Activated naive CD4-positive, alpha-beta T cell treated with anti-CD3 and anti-CD28 coated beads, Interleukin-2, amount 10 ng/mL, durations not matched to agents 7 days and 5 days (primary cell): Measurements from ENCODE around the gene MYBBP1A.

Experiments used
- CTCF ChIA-PET: fragments of 350-600 bp; sonication (Branson Sonifier 250); formaldehyde crosslinking; loops from one replicate; lab custom pipeline; 2021; ENCODE audit warnings: antibody characterized with exemption; lab: Charles Lee
- DNase-seq: peaks from one replicate; pipeline ENCODE4 v3.0.0-alpha.2; 2020
- H3K27ac Mint-ChIP-seq: one replicate; pipeline ENCODE4 v1.8.0; 2021; ENCODE audit warnings: mild to moderate bottlenecking, moderate library complexity, mixed read lengths
- H3K27me3 Mint-ChIP-seq: one replicate; pipeline ENCODE4 v1.8.0; 2021; ENCODE audit warnings: mild to moderate bottlenecking, mixed read lengths
- H3K36me3 Mint-ChIP-seq: one replicate; pipeline ENCODE4 v1.8.0; 2021; ENCODE audit warnings: mixed read lengths
- H3K4me1 Mint-ChIP-seq: one replicate; pipeline ENCODE4 v1.8.0; 2021; ENCODE audit warnings: mixed read lengths
- H3K4me3 Mint-ChIP-seq: one replicate; pipeline ENCODE4 v1.8.0; 2021; ENCODE audit warnings: mild to moderate bottlenecking, moderate library complexity, mixed read lengths
- H3K9me3 Mint-ChIP-seq: one replicate; pipeline ENCODE4 v1.8.0; 2021; ENCODE audit warnings: mixed read lengths

The MYBBP1A gene

DNA sequence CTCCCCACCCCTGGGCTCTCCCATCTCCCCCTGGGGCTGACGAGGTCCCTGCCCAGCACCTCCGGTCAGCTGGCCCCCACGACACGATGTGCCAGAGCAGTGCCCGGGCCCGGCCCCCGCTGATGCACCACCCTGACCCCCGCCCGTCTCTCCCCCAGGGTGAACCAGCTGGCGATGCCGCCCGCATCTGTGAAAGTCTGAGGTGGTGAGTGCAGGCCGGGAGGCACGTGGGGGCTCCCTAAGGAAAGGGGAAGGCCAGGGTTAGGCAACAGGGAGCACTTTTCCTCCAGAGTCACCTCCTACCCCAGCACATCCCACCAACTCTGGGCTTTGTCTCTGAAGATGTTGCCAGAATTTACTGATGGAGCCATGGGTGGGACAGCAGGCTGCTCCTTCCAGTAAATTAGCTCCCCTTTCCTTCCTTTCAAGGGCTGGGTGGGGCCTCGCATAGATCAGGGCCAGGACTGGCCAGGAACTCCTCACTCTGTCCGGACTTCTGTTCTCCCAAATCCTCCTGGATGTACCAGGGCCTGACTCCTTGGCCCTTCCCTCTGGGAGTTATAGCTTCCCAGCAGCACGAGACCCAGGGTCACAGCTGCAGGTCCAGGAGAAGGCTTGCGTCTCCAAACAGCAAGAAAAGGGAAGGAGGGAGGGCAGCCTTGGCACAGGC, 18.3 kb downstream of the MYBBP1A start:
- Mint-ChIP-seq H3K36me3 (peaks cover 3% of the 10 kb centered on the region), H3K27me3 (peaks cover 21% of the 10 kb centered on the region), H3K9me3 (no peaks in the 10 kb centered on the region), H3K4me3 (no peak overlapping the region), H3K27ac (peak overlapping the region; percentile 52), H3K4me1 (no peaks in the 10 kb centered on the region)
- CTCF ChIA-PET: interaction anchor here (0.6 to 1.4 kb wide), 2 partner anchors 30 to 106 kb away, joined by 3 read pairs; no protein-coding TSS in a partner anchor
- no peak for DNase-seq

GRCh38 chr17:4536259-4536741, 18.9 kb downstream of the MYBBP1A start:
- CTCF ChIA-PET: interaction anchor here (0.6 kb wide), 1 partner anchor 106 kb away, joined by 3 read pairs; no protein-coding TSS in a partner anchor
- no peak for DNase-seq
- H3K27me3 Mint-ChIP-seq: peaks cover 23% of the 10 kb centered on the region
- peaks cover under 1% of the 10 kb centered on the region for H3K36me3 Mint-ChIP-seq
- H3K4me1 Mint-ChIP-seq: no peaks in the 10 kb centered on the region
- H3K4me3 Mint-ChIP-seq: no peak overlapping the region
- H3K27ac Mint-ChIP-seq: no peak overlapping the region
- H3K9me3 Mint-ChIP-seq: no peaks in the 10 kb centered on the region

DNA sequence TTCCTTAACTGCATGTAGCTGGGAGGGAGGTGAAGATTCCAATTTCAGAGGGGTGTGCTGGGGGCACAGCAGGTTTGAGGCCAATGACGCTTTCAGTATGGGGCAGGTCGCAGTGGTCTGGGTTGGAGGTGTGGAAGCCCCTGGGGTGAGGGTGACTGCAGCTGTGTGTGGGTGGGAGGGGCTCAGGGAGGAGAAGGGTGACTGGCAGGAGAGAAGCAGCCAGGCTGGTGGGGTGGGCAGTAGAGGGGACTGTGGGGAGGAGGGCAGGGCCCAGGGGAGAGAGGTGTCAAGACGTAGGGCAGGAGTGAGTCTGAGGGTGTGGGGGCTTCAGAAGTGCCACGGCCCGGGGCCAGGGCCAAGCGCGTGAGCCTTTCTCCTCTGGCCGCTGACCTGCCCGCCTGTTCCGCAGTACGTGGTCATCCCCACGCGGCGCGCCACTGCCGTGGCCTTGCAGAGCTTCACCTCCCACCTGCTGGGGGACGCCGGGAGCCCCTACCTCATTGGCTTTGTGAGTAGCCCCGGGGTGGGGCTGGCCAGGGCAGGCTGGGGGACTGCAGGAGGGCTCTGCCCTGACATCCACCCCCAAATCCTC, 19.4 kb downstream of the MYBBP1A start:
- no peaks in the 10 kb centered on the region for H3K36me3 Mint-ChIP-seq
- H3K4me1 Mint-ChIP-seq: no peaks in the 10 kb centered on the region
- H3K27ac Mint-ChIP-seq: no peak overlapping the region
- CTCF ChIA-PET: no interaction called here
- DNase-seq: no peak
- H3K27me3 Mint-ChIP-seq: peaks cover 29% of the 10 kb centered on the region
- H3K9me3 Mint-ChIP-seq: no peaks in the 10 kb centered on the region
- no peak overlapping the region for H3K4me3 Mint-ChIP-seq

GRCh38 chr17:4534928-4535666, 20.1 kb downstream of the MYBBP1A start:
- no peak for DNase-seq
- H3K36me3 Mint-ChIP-seq: no peaks in the 10 kb centered on the region
- no peak overlapping the region for H3K4me3 Mint-ChIP-seq
- H3K9me3 Mint-ChIP-seq: no peaks in the 10 kb centered on the region
- H3K27ac Mint-ChIP-seq: no peak overlapping the region
- CTCF ChIA-PET: no interaction called here
- peaks cover 36% of the 10 kb centered on the region for H3K27me3 Mint-ChIP-seq
- H3K4me1 Mint-ChIP-seq: no peaks in the 10 kb centered on the region

- Mint-ChIP-seq H3K4me1 (no peaks in the 10 kb centered on the region), H3K9me3 (no peaks in the 10 kb centered on the region), H3K4me3 (no peak overlapping the region), H3K27ac (no peak overlapping the region), H3K27me3 (peaks cover 40% of the 10 kb centered on the region), H3K36me3 (no peaks in the 10 kb centered on the region)
- no peak for DNase-seq
- CTCF ChIA-PET: interaction anchor here (0.5 kb wide), 1 partner anchor 38 kb away, joined by 3 read pairs; no protein-coding TSS in a partner anchor
Observed at GRCh38 chr17:4534515-4534914, 20.7 kb downstream of the MYBBP1A start.

- H3K27me3 Mint-ChIP-seq: peaks cover 44% of the 10 kb centered on the region
- no peaks in the 10 kb centered on the region for H3K9me3 Mint-ChIP-seq
- DNase-seq: no peak
- CTCF ChIA-PET: interaction anchor here (0.5 kb wide), 1 partner anchor 39 kb away, joined by 3 read pairs; no protein-coding TSS in a partner anchor
- H3K36me3 Mint-ChIP-seq: no peaks in the 10 kb centered on the region
- H3K27ac Mint-ChIP-seq: peak overlapping the region; percentile 33
- no peaks in the 10 kb centered on the region for H3K4me1 Mint-ChIP-seq
- H3K4me3 Mint-ChIP-seq: no peak overlapping the region
Observed at GRCh38 chr17:4533523-4534504, 21.4 kb downstream of the MYBBP1A start.

DNA sequence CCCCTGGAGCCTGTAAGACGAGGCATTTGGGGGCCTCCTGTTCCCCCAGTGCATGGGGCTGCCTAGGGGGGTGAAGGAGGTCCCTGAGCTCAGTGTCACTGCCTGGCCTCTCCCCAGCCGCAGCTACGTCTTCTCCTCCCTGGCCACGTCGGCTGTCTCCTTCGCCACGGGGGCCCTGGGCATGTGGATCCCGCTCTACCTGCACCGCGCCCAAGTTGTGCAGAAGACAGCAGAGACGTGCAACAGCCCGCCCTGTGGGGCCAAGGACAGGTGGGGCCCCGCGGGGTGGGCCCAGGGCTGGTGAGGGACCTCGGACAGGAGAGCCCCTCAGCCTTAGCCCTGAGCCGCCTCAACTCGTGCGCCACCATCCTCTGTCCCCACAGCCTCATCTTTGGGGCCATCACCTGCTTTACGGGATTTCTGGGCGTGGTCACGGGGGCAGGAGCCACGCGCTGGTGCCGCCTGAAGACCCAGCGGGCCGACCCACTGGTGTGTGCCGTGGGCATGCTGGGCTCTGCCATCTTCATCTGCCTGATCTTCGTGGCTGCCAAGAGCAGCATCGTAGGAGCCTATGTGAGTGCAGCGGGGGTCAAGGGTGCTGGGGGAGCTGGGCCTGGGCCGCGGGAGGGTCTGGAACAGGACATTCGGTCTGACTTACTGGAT, 22.2 kb downstream of the MYBBP1A start:
- Mint-ChIP-seq H3K27ac (no peak overlapping the region), H3K4me3 (no peak overlapping the region), H3K27me3 (peaks cover 49% of the 10 kb centered on the region), H3K36me3 (no peaks in the 10 kb centered on the region), H3K4me1 (no peaks in the 10 kb centered on the region), H3K9me3 (no peaks in the 10 kb centered on the region)
- CTCF ChIA-PET: no interaction called here
- no peak for DNase-seq

- no peaks in the 10 kb centered on the region for H3K4me1 Mint-ChIP-seq
- CTCF ChIA-PET: no interaction called here
- H3K36me3 Mint-ChIP-seq: no peaks in the 10 kb centered on the region
- peaks cover 49% of the 10 kb centered on the region for H3K27me3 Mint-ChIP-seq
- H3K27ac Mint-ChIP-seq: no peak overlapping the region
- no peak for DNase-seq
- no peaks in the 10 kb centered on the region for H3K9me3 Mint-ChIP-seq
- H3K4me3 Mint-ChIP-seq: no peak overlapping the region
Observed at GRCh38 chr17:4531988-4532736, 23.0 kb downstream of the MYBBP1A start.

DNA sequence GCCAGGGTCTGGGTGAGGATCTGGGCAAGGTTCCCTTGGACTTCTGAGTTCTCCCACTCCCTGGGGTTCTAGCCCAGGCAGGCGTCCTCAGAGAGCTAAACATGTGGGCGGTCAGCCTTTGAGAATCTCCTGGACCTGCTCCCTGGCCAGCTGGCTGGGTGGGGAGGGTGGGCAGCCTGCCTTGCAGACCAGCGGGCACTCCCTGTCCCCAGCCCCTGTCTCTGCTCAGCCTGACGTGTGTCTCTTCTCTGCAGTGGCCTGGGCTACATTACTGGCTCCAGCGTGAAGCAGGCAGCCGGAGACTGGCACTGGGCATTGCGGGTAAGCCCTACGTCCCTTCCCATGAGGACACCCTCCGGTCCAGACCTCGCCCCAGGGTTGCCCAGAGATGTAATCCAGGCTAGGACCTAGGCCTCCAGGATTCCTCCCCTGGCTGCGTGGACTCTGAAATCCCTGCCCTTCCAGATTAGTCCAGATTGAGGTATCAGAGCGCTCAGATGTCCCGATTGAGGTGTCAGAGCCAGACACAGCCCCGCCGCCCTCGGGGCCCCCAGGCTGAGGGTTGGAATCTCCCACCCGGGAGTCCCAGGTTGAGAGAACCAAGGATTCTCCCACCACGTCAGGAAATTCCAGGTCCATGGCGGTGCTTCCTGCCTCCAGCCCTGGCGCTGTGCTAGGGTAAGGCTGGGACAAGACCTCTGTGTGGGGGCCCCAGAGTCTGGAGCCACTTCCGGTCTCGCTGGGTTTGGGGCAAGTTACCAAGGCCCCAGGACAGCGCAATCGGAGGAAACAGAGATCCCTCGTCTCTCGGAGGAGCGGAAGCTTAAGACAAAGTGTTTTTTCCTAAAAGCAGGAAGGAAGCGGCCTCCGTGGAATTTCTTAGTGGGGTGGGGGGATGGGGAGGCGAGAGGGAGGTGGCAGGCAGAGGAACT, 24.1 kb downstream of the MYBBP1A start:
- DNase-seq: no peak
- Mint-ChIP-seq H3K27me3 (peaks cover 58% of the 10 kb centered on the region), H3K4me1 (no peaks in the 10 kb centered on the region), H3K9me3 (no peaks in the 10 kb centered on the region), H3K27ac (no peak overlapping the region), H3K36me3 (no peaks in the 10 kb centered on the region), H3K4me3 (no peak overlapping the region)
- CTCF ChIA-PET: interaction anchor here (0.7 kb wide), 1 partner anchor 286 kb away, joined by 3 read pairs; no protein-coding TSS in a partner anchor

- CTCF ChIA-PET: no interaction called here
- no peak overlapping the region for H3K4me3 Mint-ChIP-seq
- peaks cover 71% of the 10 kb centered on the region for H3K27me3 Mint-ChIP-seq
- no peaks in the 10 kb centered on the region for H3K4me1 Mint-ChIP-seq
- H3K9me3 Mint-ChIP-seq: no peaks in the 10 kb centered on the region
- H3K27ac Mint-ChIP-seq: no peak overlapping the region
- H3K36me3 Mint-ChIP-seq: no peaks in the 10 kb centered on the region
- DNase-seq: no peak
Observed at GRCh38 chr17:4529533-4530152, 25.5 kb downstream of the MYBBP1A start.

GRCh38 chr17:4527566-4528125, 27.5 kb downstream of the MYBBP1A start:
- DNase-seq: no peak
- no peak overlapping the region for H3K4me3 Mint-ChIP-seq
- H3K27ac Mint-ChIP-seq: no peak overlapping the region
- no peaks in the 10 kb centered on the region for H3K4me1 Mint-ChIP-seq
- peaks cover 59% of the 10 kb centered on the region for H3K27me3 Mint-ChIP-seq
- CTCF ChIA-PET: no interaction called here
- H3K9me3 Mint-ChIP-seq: no peaks in the 10 kb centered on the region
- H3K36me3 Mint-ChIP-seq: no peaks in the 10 kb centered on the region
